Activated CD4-positive, alpha-beta T cell treated with anti-CD3 and anti-CD28 coated beads for 36 hours (primary cell): ENCODE measurements around the gene OR2T3. TPM values are rescaled to one million over a fixed set of nuclear protein-coding genes. Genes with fewer than 3 reads are reported as not detected.
"Not testable (repeated sequence)": the region's sequence is repeated elsewhere in the genome, so short reads cannot be mapped to it uniquely, and the experiment has no call there.

ENCODE experiments used
- ATAC-seq: fragments of 200-7000 bp; cut with Tn5 transposase; one replicate; pipeline ENCODE4 v1.10.0; 2021; ENCODE audit warnings: mild to moderate bottlenecking, moderate library complexity
- CTCF ChIA-PET: fragments of 350-600 bp; sonication (Branson Sonifier 250); formaldehyde crosslinking; loops from one replicate; lab custom pipeline; 2021; ENCODE audit warnings: antibody characterized with exemption; lab: Charles Lee
- POLR2A ChIA-PET: fragments of 350-600 bp; sonication (Branson Sonifier 250); formaldehyde crosslinking; loops from one replicate; lab custom pipeline; 2021; ENCODE audit warnings: antibody characterized with exemption, inconsistent platforms; lab: Charles Lee
- DNase-seq: peaks from one replicate; pipeline ENCODE4 v3.0.0-alpha.2; 2020
- H3K27ac Mint-ChIP-seq: one replicate; pipeline ENCODE4 v1.8.0; 2021; ENCODE audit warnings: mixed read lengths
- H3K27me3 Mint-ChIP-seq: one replicate; pipeline ENCODE4 v1.8.0; 2021; ENCODE audit warnings: mixed read lengths
- H3K36me3 Mint-ChIP-seq: one replicate; pipeline ENCODE4 v1.8.0; 2021; ENCODE audit warnings: low read depth, mixed read lengths
- H3K4me1 Mint-ChIP-seq: one replicate; pipeline ENCODE4 v1.8.0; 2021; ENCODE audit warnings: mixed read lengths
- H3K4me3 Mint-ChIP-seq: one replicate; pipeline ENCODE4 v1.8.0; 2021; ENCODE audit warnings: mild to moderate bottlenecking, moderate library complexity, mixed read lengths
- H3K9me3 Mint-ChIP-seq: one replicate; pipeline ENCODE4 v1.8.0; 2021; ENCODE audit warnings: low read depth, mixed read lengths
- intact Hi-C, 2 experiments: fragments of 100-400 bp; cut with DNase I in 1 of 2; cut with micrococcal nuclease in 1 of 2; formaldehyde crosslinking; loops; one replicate each; pipeline versions ENCODE4 v1.14.2 to v1.15.1; 2022 to 2024; cut with DNase I, micrococcal nuclease
- total RNA-seq, 2 experiments: library from RNA; stranded (reverse); gene quantifications; one replicate each; pipeline ENCODE4 v1.2.3, GENCODE V29; 2021

Gene OR2T3
- not detected for total RNA-seq

- H3K4me1 Mint-ChIP-seq, H3K36me3 Mint-ChIP-seq, ATAC-seq, intact Hi-C loops, H3K27me3 Mint-ChIP-seq, CTCF ChIA-PET, H3K4me3 Mint-ChIP-seq, H3K27ac Mint-ChIP-seq, H3K9me3 Mint-ChIP-seq, DNase-seq, POLR2A ChIA-PET: not testable (repeated sequence)
These were observed at the start of gene OR2T3 for GRCh38 chr1:248473051-248473450. Gene OR2T3, plus strand, starts transcription at chr1:248473351. Its CDS starts 0 bp downstream, at chr1:248473351.

GRCh38 chr1:248427526-248428191 lies 45.5 kb upstream of the OR2T3 start:
- ATAC-seq, H3K27me3 Mint-ChIP-seq, H3K4me3 Mint-ChIP-seq, DNase-seq, CTCF ChIA-PET, H3K36me3 Mint-ChIP-seq, H3K4me1 Mint-ChIP-seq, intact Hi-C loops, H3K27ac Mint-ChIP-seq, POLR2A ChIA-PET, H3K9me3 Mint-ChIP-seq: not testable (repeated sequence)

GRCh38 chr1:248428192-248428533 lies 45.0 kb upstream of the OR2T3 start:
- H3K27ac Mint-ChIP-seq, intact Hi-C loops, POLR2A ChIA-PET, DNase-seq, H3K27me3 Mint-ChIP-seq, ATAC-seq, H3K9me3 Mint-ChIP-seq, H3K36me3 Mint-ChIP-seq, CTCF ChIA-PET, H3K4me1 Mint-ChIP-seq, H3K4me3 Mint-ChIP-seq: not testable (repeated sequence)

- H3K9me3 Mint-ChIP-seq, H3K4me3 Mint-ChIP-seq, DNase-seq, H3K27ac Mint-ChIP-seq, ATAC-seq, POLR2A ChIA-PET, H3K4me1 Mint-ChIP-seq, H3K27me3 Mint-ChIP-seq, H3K36me3 Mint-ChIP-seq, CTCF ChIA-PET: not testable (repeated sequence)
- intact Hi-C loops: loop anchor here in 1 of 2 experiments (5.0 kb wide), 1 partner anchor 226 kb away; the partner anchor contains the start of gene OR2T27
These were observed 41.5 kb upstream of the OR2T3 start for GRCh38 chr1:248431683-248432082.

- H3K27ac Mint-ChIP-seq, CTCF ChIA-PET, H3K4me1 Mint-ChIP-seq, DNase-seq, H3K9me3 Mint-ChIP-seq, POLR2A ChIA-PET, H3K36me3 Mint-ChIP-seq, H3K27me3 Mint-ChIP-seq, ATAC-seq, H3K4me3 Mint-ChIP-seq: not testable (repeated sequence)
- intact Hi-C loops: loop anchor here in 1 of 2 experiments (5.0 kb wide), 1 partner anchor 225 kb away; the partner anchor contains the start of gene OR2T27
These were observed 41.0 kb upstream of the OR2T3 start for GRCh38 chr1:248432201-248432600.

- intact Hi-C loops: loop anchor here in 1 of 2 experiments (5.0 kb wide), 1 partner anchor 223 kb away; the partner anchor contains the start of gene OR2T27
- DNase-seq, POLR2A ChIA-PET, H3K27ac Mint-ChIP-seq, ATAC-seq, H3K4me1 Mint-ChIP-seq, H3K36me3 Mint-ChIP-seq, H3K27me3 Mint-ChIP-seq, CTCF ChIA-PET, H3K4me3 Mint-ChIP-seq, H3K9me3 Mint-ChIP-seq: not testable (repeated sequence)
These were observed 39.2 kb upstream of the OR2T3 start for GRCh38 chr1:248433811-248434415.

GRCh38 chr1:248434913-248435312 lies 38.2 kb upstream of the OR2T3 start:
- intact Hi-C loops: loop anchor here in 1 of 2 experiments (5.0 kb wide), 1 partner anchor 222 kb away; the partner anchor contains the start of gene OR2T27

GRCh38 chr1:248436303-248436702 lies 36.8 kb upstream of the OR2T3 start:
- intact Hi-C loops, POLR2A ChIA-PET, DNase-seq, H3K9me3 Mint-ChIP-seq, H3K4me3 Mint-ChIP-seq, H3K27me3 Mint-ChIP-seq, H3K27ac Mint-ChIP-seq, CTCF ChIA-PET, H3K36me3 Mint-ChIP-seq, ATAC-seq, H3K4me1 Mint-ChIP-seq: not testable (repeated sequence)

More at GRCh38 chr1:248434913-248435312, 38.2 kb upstream of the OR2T3 start:
- H3K4me3 Mint-ChIP-seq, ATAC-seq, DNase-seq, H3K4me1 Mint-ChIP-seq, H3K9me3 Mint-ChIP-seq, H3K27ac Mint-ChIP-seq, POLR2A ChIA-PET, H3K36me3 Mint-ChIP-seq, CTCF ChIA-PET, H3K27me3 Mint-ChIP-seq: not testable (repeated sequence)

GRCh38 chr1:248438668-248439067 lies 34.5 kb upstream of the OR2T3 start:
- intact Hi-C loops, POLR2A ChIA-PET, H3K4me3 Mint-ChIP-seq, DNase-seq, CTCF ChIA-PET, H3K36me3 Mint-ChIP-seq, H3K27ac Mint-ChIP-seq, H3K4me1 Mint-ChIP-seq, ATAC-seq, H3K27me3 Mint-ChIP-seq, H3K9me3 Mint-ChIP-seq: not testable (repeated sequence)

GRCh38 chr1:248439283-248439682 lies 33.9 kb upstream of the OR2T3 start:
- POLR2A ChIA-PET, H3K4me1 Mint-ChIP-seq, H3K27ac Mint-ChIP-seq, intact Hi-C loops, CTCF ChIA-PET, H3K4me3 Mint-ChIP-seq, H3K27me3 Mint-ChIP-seq, H3K36me3 Mint-ChIP-seq, DNase-seq, ATAC-seq, H3K9me3 Mint-ChIP-seq: not testable (repeated sequence)

- DNase-seq, H3K4me3 Mint-ChIP-seq, H3K36me3 Mint-ChIP-seq, H3K27ac Mint-ChIP-seq, CTCF ChIA-PET, H3K4me1 Mint-ChIP-seq, H3K27me3 Mint-ChIP-seq, H3K9me3 Mint-ChIP-seq, POLR2A ChIA-PET: not testable (repeated sequence)
- ATAC-seq: peak; percentile 66
- intact Hi-C loops: loop anchor here in 1 of 2 experiments (5.0 kb wide), 1 partner anchor 210 kb away; no protein-coding TSS in a partner anchor
These were observed 30.5 kb upstream of the OR2T3 start for GRCh38 chr1:248442500-248443277.
